A549 (cell line): Measurements from ENCODE around the gene ZNF497. TPM values are rescaled to one million over a fixed set of nuclear protein-coding genes. Genes with fewer than 3 reads are reported as not detected.
A peak's percentile ranks its signal among the peaks of the same experiment; 100 is the strongest.

Experiments used
- ATOH8 ChIP-seq: fragments of 250-450 bp; sonication (Bioruptor Pico); IDR thresholded peaks from 2 replicates; pipeline ENCODE4 v1.5.0; 2020; ENCODE audit warnings: low read depth, mild to moderate bottlenecking, moderate library complexity
- BCL3 ChIP-seq: fragments of >200 bp; sonication (Bioruptor Twin); formaldehyde crosslinking; IDR thresholded peaks from 3 replicates; pipeline ENCODE4 v1.6.1; 2016
- CBX2 ChIP-seq: fragments of 200-600 bp; sonication (generic); IDR thresholded peaks from 2 replicates; pipeline ENCODE4 v1.6.1; 2016; ENCODE audit warnings: low read depth, mild to moderate bottlenecking, borderline replicate concordance
- CEBPB ChIP-seq, 2 experiments: fragments of >200 bp in 1 of 2; sonication (Bioruptor Twin) in 1 of 2; formaldehyde crosslinking in 1 of 2; IDR thresholded peaks; 2 replicates each; pipeline ENCODE4 v1.6.1; 2012 to 2016
- CHD2 ChIP-seq: fragments of 150-350 bp; IDR thresholded peaks from 2 replicates; pipeline ENCODE4 v1.6.1; 2014; ENCODE audit warnings: low read length; ENCODE audit not compliant: partially characterized antibody
- CHD4 ChIP-seq: fragments of 200-600 bp; sonication (generic); IDR thresholded peaks from 2 replicates; pipeline ENCODE4 v1.6.1; 2016; ENCODE audit warnings: antibody characterized with exemption, mild to moderate bottlenecking, borderline replicate concordance
- CTCF ChIP-seq: fragments of >200 bp; sonication (Bioruptor Twin); formaldehyde crosslinking; IDR thresholded peaks from 3 replicates; pipeline ENCODE4 v1.5.1; 2016
- E2F6 ChIP-seq: IDR thresholded peaks from 2 replicates; pipeline ENCODE4 v1.6.1; 2012; ENCODE audit warnings: low read depth, borderline replicate concordance
- EHMT2 ChIP-seq: fragments of 200-600 bp; sonication (generic); IDR thresholded peaks from 2 replicates; pipeline ENCODE4 v1.6.1; 2016; ENCODE audit warnings: antibody characterized with exemption, low read depth, mild to moderate bottlenecking, moderate library complexity
- ESRRA ChIP-seq: fragments of 150-350 bp; IDR thresholded peaks from 2 replicates; pipeline ENCODE4 v1.6.1; 2014; ENCODE audit warnings: mild to moderate bottlenecking, low read length, borderline replicate concordance
- FOSB ChIP-seq: fragments of 250-450 bp; sonication (Bioruptor Pico); IDR thresholded peaks from 2 replicates; pipeline ENCODE4 v1.5.0; 2020; ENCODE audit warnings: mild to moderate bottlenecking, moderate library complexity
- FOSL2 ChIP-seq, 2 experiments: fragments of 450-650 bp in 1 of 2; fragments of >200 bp in 1 of 2; sonication (Bioruptor Twin) in 1 of 2; formaldehyde crosslinking; IDR thresholded peaks; 2 replicates each; pipeline versions ENCODE4 v1.5.0 to v1.6.1; 2016 to 2020; ENCODE audit warnings: mild to moderate bottlenecking in 1 of 2, moderate library complexity in 1 of 2
- FOXS1 ChIP-seq: fragments of 250-450 bp; sonication (Bioruptor Pico); IDR thresholded peaks from 2 replicates; pipeline ENCODE4 v1.5.0; 2020; ENCODE audit warnings: mild to moderate bottlenecking, moderate library complexity
- HES2 ChIP-seq: fragments of >200 bp; sonication (Bioruptor Twin); formaldehyde crosslinking; IDR thresholded peaks from 2 replicates; pipeline ENCODE4 v1.6.1; 2016
- HEYL ChIP-seq: fragments of 250-450 bp; sonication (Bioruptor Pico); IDR thresholded peaks from 2 replicates; pipeline ENCODE4 v1.8.0; 2021; ENCODE audit warnings: mild to moderate bottlenecking, moderate library complexity
- HMGXB4 ChIP-seq: fragments of 250-450 bp; sonication (Bioruptor Pico); IDR thresholded peaks from 2 replicates; pipeline ENCODE4 v1.5.0; 2021; ENCODE audit warnings: mild to moderate bottlenecking, moderate library complexity, borderline replicate concordance
- HOXA7 ChIP-seq: fragments of 250-450 bp; sonication (Bioruptor Pico); IDR thresholded peaks from 2 replicates; pipeline ENCODE4 v1.5.0; 2020; ENCODE audit warnings: mild to moderate bottlenecking, moderate library complexity
- HOXB13 ChIP-seq: fragments of 250-450 bp; sonication (Bioruptor Pico); IDR thresholded peaks from 2 replicates; pipeline ENCODE4 v1.5.0; 2020; ENCODE audit warnings: low read depth, mild to moderate bottlenecking, moderate library complexity
- HOXB5 ChIP-seq: fragments of 250-450 bp; sonication (Bioruptor Pico); IDR thresholded peaks from 2 replicates; pipeline ENCODE4 v1.5.0; 2020; ENCODE audit warnings: mild to moderate bottlenecking, moderate library complexity
- JUNB ChIP-seq: fragments of >200 bp; sonication (Bioruptor Twin); formaldehyde crosslinking; IDR thresholded peaks from 2 replicates; pipeline ENCODE4 v1.6.1; 2016
- KDM5A ChIP-seq: fragments of 200-600 bp; sonication (generic); IDR thresholded peaks from 2 replicates; pipeline ENCODE4 v1.6.1; 2016; ENCODE audit warnings: antibody characterized with exemption, mild to moderate bottlenecking
- MAX ChIP-seq: IDR thresholded peaks from 2 replicates; pipeline ENCODE4 v1.6.1; 2012
- MAZ ChIP-seq: fragments of 150-350 bp; IDR thresholded peaks from 2 replicates; pipeline ENCODE4 v1.6.1; 2014; ENCODE audit warnings: antibody characterized with exemption, low read depth, low read length, borderline replicate concordance
- MYC ChIP-seq: IDR thresholded peaks from 2 replicates; pipeline ENCODE4 v1.6.1; 2012; ENCODE audit warnings: mild to moderate bottlenecking, inconsistent platforms, low read length, improper control_type of control experiment, borderline replicate concordance
- NPAS2 ChIP-seq: fragments of 250-450 bp; sonication (Bioruptor Pico); IDR thresholded peaks from 2 replicates; pipeline ENCODE4 v1.8.0; 2022; ENCODE audit warnings: mild to moderate bottlenecking, moderate library complexity, borderline replicate concordance
- NR3C1 ChIP-seq: fragments of >200 bp; sonication (Bioruptor Twin); formaldehyde crosslinking; IDR thresholded peaks from 3 replicates; pipeline ENCODE4 v1.6.1; 2017
- RCOR1 ChIP-seq: fragments of 150-350 bp; IDR thresholded peaks from 2 replicates; pipeline ENCODE4 v1.6.1; 2014; ENCODE audit warnings: antibody characterized with exemption, low read length, low read depth
- RFX5 ChIP-seq: fragments of 450-650 bp; IDR thresholded peaks from 2 replicates; pipeline ENCODE4 v1.7.1; 2014; ENCODE audit warnings: antibody characterized with exemption, mild to moderate bottlenecking, moderate library complexity
- SMC3 ChIP-seq: fragments of >200 bp; sonication (Bioruptor Twin); formaldehyde crosslinking; IDR thresholded peaks from 3 replicates; pipeline ENCODE4 v1.6.1; 2018; ENCODE audit warnings: inconsistent platforms
- SREBF2 ChIP-seq: fragments of 450-650 bp; IDR thresholded peaks from 2 replicates; pipeline ENCODE4 v1.6.1; 2014; ENCODE audit warnings: mild to moderate bottlenecking, moderate library complexity
- TP53 ChIP-seq: fragments of 250-450 bp; sonication (Bioruptor Pico); IDR thresholded peaks from 2 replicates; pipeline ENCODE4 v1.5.0; 2021; ENCODE audit warnings: mild to moderate bottlenecking, moderate library complexity
- USF2 ChIP-seq: fragments of 450-650 bp; IDR thresholded peaks from 2 replicates; pipeline ENCODE4 v1.6.1; 2014; ENCODE audit warnings: antibody characterized with exemption
- ZC3H11A ChIP-seq: fragments of 450-650 bp; IDR thresholded peaks from 2 replicates; pipeline ENCODE4 v1.6.1; 2014; ENCODE audit warnings: antibody characterized with exemption, mild to moderate bottlenecking
- ZNF302 ChIP-seq: fragments of 250-450 bp; sonication (Bioruptor Pico); IDR thresholded peaks from 2 replicates; pipeline ENCODE4 v1.9.0; 2021; ENCODE audit warnings: inconsistent platforms, mild to moderate bottlenecking, moderate library complexity
- polyA plus RNA-seq, 4 experiments: library from polyadenylated mRNA; depleted of rRNA in 3 of 4; stranded (reverse); fragments of >200 nt; fragmentation: RNase III in 1 of 4; extraction: RNeasy Plus Mini Kit Qiagen cat#74134 plus additional on column Dnase treatment in 1 of 4; gene quantifications; 2 replicates in 3 of 4; 3 replicates in 1 of 4; pipeline ENCODE4 v1.2.3, GENCODE V29; 2011 to 2017

ZNF497 gene
- polyA plus RNA-seq, 2 of the 4 experiments (the other 2 are of a cell fraction), result 1.1 to 2.0 TPM

GRCh38 chr19:58361900-58362271 is 665 bp downstream of the ZNF497 start (continued):
- TF ChIP-seq HMGXB4 (CRISPR knock-in tag) (no peak), CEBPB (IDR thresholded peaks at IDR 0.05) (no peak), HES2 (no peak), EHMT2 (no peak), ESRRA (no peak), ZNF302 (CRISPR knock-in tag) (no peak), ZC3H11A (no peak), HOXB5 (CRISPR knock-in tag) (no peak; the same call in 1 of the 2 replicates), HOXA7 (peak; percentile 8; the same call in 1 of the 2 replicates), CBX2 (no peak), CHD4 (no peak), CTCF (no peak), HEYL (CRISPR knock-in tag) (no peak), RCOR1 (no peak), FOSL2 (IDR thresholded peaks at IDR 0.05) (no peak), FOSL2 (CRISPR knock-in tag; IDR thresholded peaks at IDR 0.05) (no peak), E2F6 (peak; percentile 25; the same call in 1 of the 2 replicates), MYC (no peak; the same call in 1 of the 2 replicates), USF2 (0 out of 2 replicates have a peak, but pooled peaks have one; percentile 4), FOSB (CRISPR knock-in tag) (no peak), SREBF2 (no peak), RFX5 (no peak), NPAS2 (CRISPR knock-in tag) (no peak), KDM5A (no peak), MAX (peak; percentile 66; the same call in 1 of the 2 replicates), FOXS1 (no peak), CHD2 (no peak), MAZ (no peak), NR3C1 (no peak), BCL3 (no peak), ATOH8 (CRISPR knock-in tag) (peak; percentile 84; the same call in 1 of the 2 replicates), HOXB13 (CRISPR knock-in tag) (no peak; the same call in 1 of the 2 replicates), SMC3 (no peak), TP53 (CRISPR knock-in tag) (peak; percentile 87), JUNB (no peak)
